IPS DF 6.9 (cell line): ENCODE measurements around the gene ARHGAP26.

Experiments used
- DNase-seq: peaks from one replicate; pipeline ENCODE4 v3.0.0-alpha.2; 2013; ENCODE audit warnings: low read depth, low spot score
- H3K27ac ChIP-seq: one replicate; pipeline ENCODE4 v1.5.1; 2013; ENCODE audit warnings: low read length, control low read depth
- H3K27me3 ChIP-seq: 2 replicates; pipeline ENCODE4 v1.6.1; 2013; ENCODE audit warnings: mild to moderate bottlenecking, low read length; ENCODE audit not compliant: control insufficient read depth, insufficient read depth
- H3K36me3 ChIP-seq: 2 replicates; pipeline ENCODE4 v1.6.1; 2013; ENCODE audit warnings: low read length; ENCODE audit not compliant: control insufficient read depth, insufficient read depth
- H3K4me1 ChIP-seq: 2 replicates; pipeline ENCODE4 v1.6.1; 2013; ENCODE audit warnings: low read length; ENCODE audit not compliant: control insufficient read depth, insufficient read depth
- H3K4me3 ChIP-seq: 2 replicates; pipeline ENCODE4 v1.5.1; 2013; ENCODE audit warnings: mild to moderate bottlenecking, low read length
- H3K9me3 ChIP-seq: 2 replicates; pipeline ENCODE4 v1.6.1; 2013; ENCODE audit warnings: low read length, inconsistent platforms; ENCODE audit not compliant: control insufficient read depth, insufficient read depth
- WGBS: extraction: QIAGEN DNeasy Blood & Tissue Kit; methylation state at CpG from one replicate; pipeline ENCODE4 v1.1.7; 2013; ENCODE audit warnings: mixed read lengths, missing lambda C conversion rate; ENCODE audit not compliant: insufficient read length, insufficient coverage; 5-methylcytosine and 5-hydroxymethylcytosine counted together

The ARHGAP26 gene

DNA sequence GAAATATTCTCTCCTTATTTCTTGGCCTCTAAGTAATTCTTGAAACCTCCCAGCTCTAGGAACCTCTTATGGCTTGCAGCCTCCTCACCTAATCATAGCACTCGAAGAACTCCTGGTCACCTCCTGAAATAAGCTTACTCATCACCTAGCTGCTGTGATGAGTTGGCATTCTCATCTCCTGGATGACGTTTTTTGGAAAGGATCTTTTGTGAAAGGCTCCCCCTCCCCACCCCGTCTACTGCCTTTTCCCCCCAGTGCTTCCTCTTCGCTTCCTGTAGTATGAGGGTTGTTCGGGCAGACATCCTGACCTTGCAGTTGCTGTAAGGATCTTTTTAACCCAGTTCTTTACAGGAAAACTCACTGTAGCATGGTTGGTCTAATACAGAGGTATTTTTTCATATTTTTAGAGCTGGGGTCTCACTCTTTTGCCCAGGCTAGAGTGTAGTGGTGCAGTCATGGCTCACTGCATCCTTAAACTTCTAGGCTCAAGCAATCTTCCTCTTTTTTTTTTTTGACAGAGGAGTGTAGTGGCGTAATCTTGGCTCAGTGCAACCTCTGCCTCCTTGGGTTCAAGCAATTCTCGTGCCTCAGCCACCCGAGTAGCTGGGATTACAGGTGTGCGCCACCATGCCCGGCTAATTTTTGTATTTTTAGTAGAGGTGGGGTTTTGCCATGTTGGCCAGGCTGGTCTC is 41.8 kb downstream of the ARHGAP26 start:
- H3K27ac ChIP-seq = no peak overlapping the region
- no peaks in the 10 kb centered on the region for H3K36me3 ChIP-seq
- H3K4me1 ChIP-seq = no peaks in the 10 kb centered on the region; the same call in 1 of the 2 replicates
- H3K9me3 ChIP-seq = no peaks in the 10 kb centered on the region
- no peak overlapping the region for H3K4me3 ChIP-seq
- WGBS = no CpG with 5 or more reads among the region's 10 CpGs
- DNase-seq = no peak
- no peaks in the 10 kb centered on the region for H3K27me3 ChIP-seq

DNA sequence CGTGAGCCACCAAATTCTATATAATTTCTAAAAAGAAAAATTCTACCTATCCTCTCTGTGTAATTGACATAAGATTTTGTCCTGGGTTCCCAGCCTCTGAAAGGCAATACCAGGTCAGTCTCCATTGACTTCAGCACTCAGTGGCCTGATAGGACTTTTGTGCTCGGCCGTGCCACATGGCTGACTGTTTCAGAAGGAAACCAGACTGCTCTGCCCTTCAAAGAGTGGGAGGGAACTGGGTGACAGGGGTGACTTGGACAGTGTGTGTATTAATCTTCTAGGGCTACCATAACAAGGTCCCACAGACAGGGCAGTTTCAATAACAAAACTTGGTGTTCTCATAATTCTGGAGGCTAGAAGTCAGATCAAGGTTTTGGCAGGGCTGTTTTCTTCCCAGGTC is 43.0 kb downstream of the ARHGAP26 start:
- Histone ChIP-seq H3K36me3 (no peaks in the 10 kb centered on the region), H3K27ac (no peak overlapping the region), H3K9me3 (no peaks in the 10 kb centered on the region), H3K27me3 (no peaks in the 10 kb centered on the region), H3K4me1 (peaks cover under 1% of the 10 kb centered on the region; the same call in 1 of the 2 replicates), H3K4me3 (no peak overlapping the region)
- no CpG with 5 or more reads among the region's 3 CpGs for WGBS
- no peak for DNase-seq

DNA sequence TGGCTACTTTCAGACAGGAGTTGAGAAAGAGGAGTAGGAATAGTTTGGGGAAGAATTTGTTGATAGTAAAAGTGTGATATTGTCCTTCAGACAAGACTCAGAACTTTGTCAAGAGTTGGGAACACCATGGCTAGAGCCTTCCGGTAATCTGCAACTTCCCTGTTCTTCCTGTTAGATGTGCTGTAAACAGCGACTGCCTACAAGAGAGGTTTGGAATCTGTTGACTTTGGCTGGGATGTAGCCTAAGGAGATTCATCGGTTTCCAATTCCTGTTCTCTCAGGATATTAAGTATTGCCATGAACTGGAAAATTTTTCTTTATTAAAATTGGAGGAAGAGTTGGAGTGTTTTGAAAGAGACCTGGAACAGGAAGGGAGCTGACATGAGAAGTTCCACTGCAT is 43.9 kb downstream of the ARHGAP26 start:
- H3K27ac ChIP-seq = no peak overlapping the region
- no peaks in the 10 kb centered on the region for H3K9me3 ChIP-seq
- no peak overlapping the region for H3K4me3 ChIP-seq
- WGBS = no CpG with 5 or more reads among the region's 3 CpGs
- no peaks in the 10 kb centered on the region for H3K36me3 ChIP-seq
- no peaks in the 10 kb centered on the region for H3K27me3 ChIP-seq
- H3K4me1 ChIP-seq = peaks cover 4% of the 10 kb centered on the region; the same call in 1 of the 2 replicates
- no peak for DNase-seq

DNA sequence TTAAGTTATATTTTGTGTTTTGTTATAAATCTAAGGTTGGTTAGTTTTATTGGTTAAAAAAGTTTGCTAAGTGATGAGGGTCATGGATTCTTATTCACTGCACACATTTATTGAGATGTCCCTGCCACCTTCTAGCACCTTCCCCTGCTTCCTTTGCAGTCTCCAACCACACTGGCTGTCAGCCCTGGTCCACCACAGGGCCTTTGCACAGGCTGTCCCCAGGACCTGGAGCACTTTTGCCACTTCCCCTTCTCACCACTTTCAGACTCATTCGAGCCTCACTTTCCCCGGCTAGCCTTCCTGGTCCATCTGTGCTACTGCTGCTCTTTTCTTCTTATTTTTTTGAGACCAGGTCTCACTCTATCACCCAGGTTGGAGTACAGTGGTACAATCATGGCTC is 45.3 kb downstream of the ARHGAP26 start:
- DNase-seq = no peak
- Histone ChIP-seq H3K36me3 (no peaks in the 10 kb centered on the region), H3K9me3 (no peaks in the 10 kb centered on the region), H3K27me3 (no peaks in the 10 kb centered on the region), H3K4me1 (peaks cover 4% of the 10 kb centered on the region; the same call in 1 of the 2 replicates), H3K27ac (no peak overlapping the region), H3K4me3 (no peak overlapping the region)
- no CpG with 5 or more reads among the region's 2 CpGs for WGBS

DNA sequence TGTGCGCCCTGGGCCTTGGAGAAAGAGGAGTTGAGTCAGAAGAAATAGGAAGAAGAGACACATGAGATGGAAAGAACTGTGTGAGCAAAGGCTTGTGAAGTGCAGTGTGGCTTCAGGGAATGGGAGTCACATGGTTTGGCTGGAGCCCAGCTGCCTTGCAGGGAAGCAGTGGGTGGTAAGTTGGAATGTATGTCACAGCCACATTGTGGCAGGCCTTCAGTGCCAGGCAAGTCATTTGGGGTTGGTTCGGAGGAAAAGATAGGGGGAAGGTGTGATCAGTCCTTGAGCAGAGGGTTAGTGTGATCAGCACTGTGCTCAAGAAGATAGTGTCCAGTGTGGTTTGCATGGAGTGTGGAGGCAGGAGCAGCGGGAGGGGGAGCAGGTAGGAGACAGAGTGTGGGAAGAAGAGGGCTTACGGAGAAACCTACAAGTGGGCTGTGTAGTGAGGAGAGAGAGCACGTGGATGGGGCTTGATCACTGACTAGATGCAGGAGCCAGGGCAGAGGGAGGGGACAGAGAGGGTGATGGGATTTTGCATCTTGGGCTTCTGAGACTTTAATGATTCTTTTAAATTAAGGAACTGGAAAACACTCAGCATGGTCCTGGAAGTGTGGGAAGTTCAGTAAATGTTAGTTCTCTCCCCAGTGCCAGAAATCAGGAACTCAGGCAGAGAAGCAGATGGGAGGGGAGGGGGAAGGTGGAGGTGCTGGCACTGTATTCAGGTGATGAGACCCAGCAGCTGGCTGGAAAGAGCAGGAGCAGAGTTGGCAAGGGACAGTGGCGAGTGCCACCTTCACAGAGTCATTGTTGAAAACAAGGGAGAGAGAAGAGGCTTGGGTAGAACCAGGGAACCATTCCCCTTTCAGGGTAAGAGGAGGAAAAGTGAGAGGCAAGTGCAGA is 46.6 kb downstream of the ARHGAP26 start:
- peaks cover 4% of the 10 kb centered on the region; the same call in 1 of the 2 replicates for H3K4me1 ChIP-seq
- H3K4me3 ChIP-seq = no peak overlapping the region
- no peaks in the 10 kb centered on the region for H3K27me3 ChIP-seq
- H3K9me3 ChIP-seq = no peaks in the 10 kb centered on the region
- WGBS = no CpG with 5 or more reads among the region's 6 CpGs
- H3K36me3 ChIP-seq = no peaks in the 10 kb centered on the region
- DNase-seq = no peak
- no peak overlapping the region for H3K27ac ChIP-seq

DNA sequence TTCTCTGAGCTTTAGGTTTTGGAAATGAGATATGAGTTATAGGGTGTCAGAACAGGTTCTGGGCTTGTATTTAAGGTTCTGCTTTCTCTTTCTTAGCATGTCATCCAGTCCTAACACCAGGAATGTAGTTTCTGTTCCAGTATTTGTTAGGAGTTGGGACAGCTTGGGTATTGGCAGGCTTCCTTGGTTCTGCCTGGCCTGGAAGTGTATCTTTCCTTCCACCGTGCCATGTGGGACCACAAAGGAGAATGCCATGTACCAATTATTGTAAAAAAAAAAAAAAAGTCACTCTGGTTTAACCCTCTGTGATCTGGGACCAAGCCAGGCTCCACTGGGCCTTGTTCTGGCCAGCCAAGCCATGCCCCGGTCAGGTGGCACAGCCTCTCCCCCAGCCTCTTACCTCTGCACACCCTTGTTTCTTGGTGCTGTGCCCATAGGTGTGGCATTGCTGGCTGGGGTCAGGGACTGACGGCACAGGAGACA is 47.8 kb downstream of the ARHGAP26 start:
- H3K27ac ChIP-seq = no peak overlapping the region
- no peak overlapping the region for H3K4me3 ChIP-seq
- H3K9me3 ChIP-seq = no peaks in the 10 kb centered on the region
- H3K36me3 ChIP-seq = no peaks in the 10 kb centered on the region
- no peak for DNase-seq
- H3K4me1 ChIP-seq = peaks cover 5% of the 10 kb centered on the region; the same call in 1 of the 2 replicates
- H3K27me3 ChIP-seq = no peaks in the 10 kb centered on the region
- no CpG with 5 or more reads among the region's 3 CpGs for WGBS

DNA sequence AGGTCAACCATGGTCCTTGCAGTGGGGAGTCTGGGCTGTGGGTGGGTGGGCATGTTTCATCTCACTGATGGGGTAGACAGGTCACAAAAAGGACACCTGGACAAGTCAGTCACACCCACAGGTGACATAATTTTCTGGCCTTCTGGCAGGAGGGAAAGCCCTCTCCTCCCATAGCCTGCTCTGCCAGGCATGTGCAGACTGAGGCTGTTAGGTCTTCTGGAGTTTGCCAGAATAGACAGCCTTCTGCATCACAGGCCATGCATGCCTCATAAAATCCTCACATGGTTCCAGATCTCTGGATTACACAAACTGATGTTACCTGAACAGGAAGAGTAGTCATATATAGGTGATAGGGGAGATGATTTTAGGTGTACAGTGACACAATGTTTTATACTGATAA is 49.1 kb downstream of the ARHGAP26 start:
- H3K4me1 ChIP-seq = peaks cover 7% of the 10 kb centered on the region; the same call in 1 of the 2 replicates
- H3K27ac ChIP-seq = no peak overlapping the region
- H3K27me3 ChIP-seq = no peaks in the 10 kb centered on the region
- H3K36me3 ChIP-seq = no peaks in the 10 kb centered on the region
- DNase-seq = no peak
- H3K9me3 ChIP-seq = no peaks in the 10 kb centered on the region
- H3K4me3 ChIP-seq = no peak overlapping the region

DNA sequence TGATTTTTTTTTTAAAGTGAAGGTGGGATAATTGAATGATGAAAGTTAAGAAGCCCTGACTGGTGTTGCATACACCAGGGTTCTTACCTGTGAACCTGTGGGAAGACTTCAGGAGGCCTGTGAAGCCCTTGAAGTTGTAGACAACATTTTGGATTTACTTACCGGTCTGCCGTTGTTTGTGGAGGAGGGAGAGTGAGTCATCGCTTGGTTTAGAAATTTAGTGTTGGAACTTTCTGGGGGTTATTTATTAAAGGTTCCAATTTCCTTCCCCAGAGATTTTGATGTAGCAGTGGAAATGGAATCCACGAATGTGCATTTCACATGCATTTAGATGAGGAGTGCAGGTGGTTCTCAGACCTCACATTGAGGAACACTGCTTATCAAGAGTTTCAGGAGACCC is 49.6 kb downstream of the ARHGAP26 start:
- Histone ChIP-seq H3K4me1 (peaks cover 7% of the 10 kb centered on the region; the same call in 1 of the 2 replicates), H3K36me3 (no peaks in the 10 kb centered on the region), H3K27ac (no peak overlapping the region), H3K4me3 (no peak overlapping the region), H3K9me3 (no peaks in the 10 kb centered on the region), H3K27me3 (no peaks in the 10 kb centered on the region)
- no peak for DNase-seq
- WGBS = no CpG with 5 or more reads among the region's 4 CpGs

DNA sequence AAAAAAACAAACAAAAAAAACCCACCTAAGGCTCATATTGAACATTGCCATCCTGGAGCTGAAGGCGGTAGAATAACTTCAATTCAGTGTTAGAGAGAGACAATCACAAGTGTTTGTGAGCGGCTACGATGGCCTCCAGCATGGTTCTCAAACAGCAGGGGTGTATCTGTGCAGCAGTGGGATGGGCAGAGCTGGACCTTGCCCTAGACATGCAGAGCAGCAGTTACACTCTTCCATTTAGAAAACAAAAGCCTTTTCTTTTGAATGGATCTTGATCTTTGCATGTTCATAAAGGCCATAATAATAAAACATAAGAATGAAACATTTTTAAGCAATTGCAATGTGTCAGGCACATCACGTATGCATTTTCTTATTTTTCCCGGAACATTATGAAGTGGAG is 50.3 kb downstream of the ARHGAP26 start:
- H3K27ac ChIP-seq = no peak overlapping the region
- no peak for DNase-seq

DNA sequence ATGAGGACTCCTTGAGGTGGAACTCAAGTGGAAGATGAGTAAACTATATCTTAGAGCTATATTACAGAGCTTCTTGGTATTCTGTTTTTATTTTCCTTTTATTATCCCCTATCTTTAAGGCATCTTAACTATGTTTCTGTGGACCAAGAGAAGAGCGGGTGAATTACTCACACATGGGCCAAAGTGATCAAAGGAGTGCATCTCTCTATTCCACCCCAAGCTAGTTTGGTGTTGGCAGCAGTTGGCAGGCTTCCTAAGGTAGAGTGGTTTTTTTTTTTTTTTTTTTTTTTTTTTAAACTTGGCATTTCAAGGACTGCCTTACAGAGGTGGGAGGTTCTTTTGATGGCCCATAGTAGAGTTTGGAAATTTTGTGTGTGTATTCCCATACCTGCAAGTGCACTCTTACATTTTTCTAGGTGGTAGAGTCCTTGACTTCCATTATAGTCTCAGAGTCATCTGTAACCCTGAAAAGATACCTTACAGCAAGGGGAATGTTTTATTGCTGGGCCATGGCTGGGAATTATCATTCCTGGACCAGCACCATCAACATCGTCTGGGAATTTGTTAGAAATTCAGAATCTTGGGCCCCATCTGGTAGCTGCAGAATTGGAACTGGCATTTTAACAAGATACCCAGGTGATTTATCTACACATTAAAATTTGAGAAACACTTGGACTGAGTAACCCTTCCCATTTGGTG is 51.0 kb downstream of the ARHGAP26 start:
- WGBS = no CpG with 5 or more reads among the region's 2 CpGs
- H3K9me3 ChIP-seq = no peaks in the 10 kb centered on the region
- H3K36me3 ChIP-seq = no peaks in the 10 kb centered on the region
- H3K27me3 ChIP-seq = no peaks in the 10 kb centered on the region
- H3K4me1 ChIP-seq = peaks cover 8% of the 10 kb centered on the region; the same call in 1 of the 2 replicates
- H3K27ac ChIP-seq = no peak overlapping the region
- no peak overlapping the region for H3K4me3 ChIP-seq
- DNase-seq = no peak

More for the DNA sequence above, 50.3 kb downstream of the ARHGAP26 start:
- Histone ChIP-seq H3K9me3 (no peaks in the 10 kb centered on the region), H3K4me3 (no peak overlapping the region), H3K36me3 (no peaks in the 10 kb centered on the region), H3K27me3 (no peaks in the 10 kb centered on the region), H3K4me1 (peaks cover 8% of the 10 kb centered on the region; the same call in 1 of the 2 replicates)
- no CpG with 5 or more reads among the region's 5 CpGs for WGBS
